Measurements from ENCODE around the gene PLEKHA7. TPM values are rescaled to one million over a fixed set of nuclear protein-coding genes. Genes with fewer than 3 reads are reported as not detected.

The PLEKHA7 gene
- total RNA-seq, 1 experiment from 2014 or later, result 13.0 TPM

GRCh38 chr11:16846305-16846704 is 167.9 kb downstream of the PLEKHA7 start:
- peak overlapping the region; percentile 35 for H3K27ac Mint-ChIP-seq
- TF ChIP-seq EMX1 (CRISPR knock-in tag; IDR thresholded peaks at IDR 0.05), result no peak
- no peak for TF ChIP-seq SMAD4 (CRISPR knock-in tag; IDR thresholded peaks at IDR 0.05)
- no peak for TF ChIP-seq ZNF138 (CRISPR knock-in tag; conservative IDR thresholded peaks at IDR 0.05)
- no peak for TF ChIP-seq ETV6 (CRISPR knock-in tag; IDR thresholded peaks at IDR 0.05)
- no peak for TF ChIP-seq ZNF425 (CRISPR knock-in tag; conservative IDR thresholded peaks at IDR 0.05)
- TF ChIP-seq, protein P1, sequence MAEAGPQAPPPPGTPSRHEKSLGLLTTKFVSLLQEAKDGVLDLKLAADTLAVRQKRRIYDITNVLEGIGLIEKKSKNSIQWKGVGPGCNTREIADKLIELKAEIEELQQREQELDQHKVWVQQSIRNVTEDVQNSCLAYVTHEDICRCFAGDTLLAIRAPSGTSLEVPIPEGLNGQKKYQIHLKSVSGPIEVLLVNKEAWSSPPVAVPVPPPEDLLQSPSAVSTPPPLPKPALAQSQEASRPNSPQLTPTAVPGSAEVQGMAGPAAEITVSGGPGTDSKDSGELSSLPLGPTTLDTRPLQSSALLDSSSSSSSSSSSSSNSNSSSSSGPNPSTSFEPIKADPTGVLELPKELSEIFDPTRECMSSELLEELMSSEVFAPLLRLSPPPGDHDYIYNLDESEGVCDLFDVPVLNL (CRISPR knock-in tag; IDR thresholded peaks at IDR 0.05; ENCODE audit: borderline replicate concordance, low read depth), result no peak
- no peak for TF ChIP-seq NFATC4 (CRISPR knock-in tag; IDR thresholded peaks at IDR 0.05)
- TF ChIP-seq JUN (CRISPR knock-in tag; IDR thresholded peaks at IDR 0.05), result no peak
- no peak for TF ChIP-seq CREB1 (CRISPR knock-in tag; IDR thresholded peaks at IDR 0.05)
- TF ChIP-seq ATF1 (CRISPR knock-in tag; IDR thresholded peaks at IDR 0.05), result no peak
- no peak for TF ChIP-seq ATF3 (CRISPR knock-in tag; conservative IDR thresholded peaks at IDR 0.05)

GRCh38 chr11:16844268-16844771 is 169.9 kb downstream of the PLEKHA7 start:
- POLR2A ChIA-PET, result no interaction called here
- CTCF ChIA-PET, result no interaction called here
- peaks cover 13% of the 10 kb centered on the region for H3K36me3 Mint-ChIP-seq
- no peak overlapping the region for H3K27ac Mint-ChIP-seq
- H3K4me3 Mint-ChIP-seq, result no peak overlapping the region
- DNase-seq (ENCODE audit: low spot score) (no peak), ATAC-seq (no peak)
- peaks cover 10% of the 10 kb centered on the region; the same call in 1 of the 2 replicates for H3K4me1 Mint-ChIP-seq
- H3K27me3 Mint-ChIP-seq (ENCODE audit: low read depth), result no peaks in the 10 kb centered on the region
- no peaks in the 10 kb centered on the region for H3K9me3 Mint-ChIP-seq
- TF ChIP-seq ZNF232 (CRISPR knock-in tag; IDR thresholded peaks at IDR 0.05) (no peak), ZNF317 (CRISPR knock-in tag; IDR thresholded peaks at IDR 0.05; ENCODE audit: borderline replicate concordance, low read depth) (no peak), ZBTB43 (CRISPR knock-in tag; IDR thresholded peaks at IDR 0.05) (no peak), HMGA2 (CRISPR knock-in tag; IDR thresholded peaks at IDR 0.05) (no peak), PREB (CRISPR knock-in tag; IDR thresholded peaks at IDR 0.05; ENCODE audit: borderline replicate concordance) (no peak), FOXP1 (CRISPR knock-in tag; IDR thresholded peaks at IDR 0.05; ENCODE audit: borderline replicate concordance) (no peak), NR3C1 (CRISPR knock-in tag; conservative IDR thresholded peaks at IDR 0.05; ENCODE audit: low read depth) (no peak), CREM (CRISPR knock-in tag; IDR thresholded peaks at IDR 0.05) (no peak), MXD4 (CRISPR knock-in tag; IDR thresholded peaks at IDR 0.05; ENCODE audit: borderline replicate concordance) (no peak), PRRX2 (CRISPR knock-in tag; IDR thresholded peaks at IDR 0.05) (no peak), SOX15 (CRISPR knock-in tag; IDR thresholded peaks at IDR 0.05) (no peak), OVOL2 (CRISPR knock-in tag; IDR thresholded peaks at IDR 0.05; ENCODE audit: borderline replicate concordance) (no peak), FOXK1 (CRISPR knock-in tag; IDR thresholded peaks at IDR 0.05) (no peak), NFYB (CRISPR knock-in tag; conservative IDR thresholded peaks at IDR 0.05; ENCODE audit: low read depth) (no peak)
- TF ChIP-seq, protein P2, sequence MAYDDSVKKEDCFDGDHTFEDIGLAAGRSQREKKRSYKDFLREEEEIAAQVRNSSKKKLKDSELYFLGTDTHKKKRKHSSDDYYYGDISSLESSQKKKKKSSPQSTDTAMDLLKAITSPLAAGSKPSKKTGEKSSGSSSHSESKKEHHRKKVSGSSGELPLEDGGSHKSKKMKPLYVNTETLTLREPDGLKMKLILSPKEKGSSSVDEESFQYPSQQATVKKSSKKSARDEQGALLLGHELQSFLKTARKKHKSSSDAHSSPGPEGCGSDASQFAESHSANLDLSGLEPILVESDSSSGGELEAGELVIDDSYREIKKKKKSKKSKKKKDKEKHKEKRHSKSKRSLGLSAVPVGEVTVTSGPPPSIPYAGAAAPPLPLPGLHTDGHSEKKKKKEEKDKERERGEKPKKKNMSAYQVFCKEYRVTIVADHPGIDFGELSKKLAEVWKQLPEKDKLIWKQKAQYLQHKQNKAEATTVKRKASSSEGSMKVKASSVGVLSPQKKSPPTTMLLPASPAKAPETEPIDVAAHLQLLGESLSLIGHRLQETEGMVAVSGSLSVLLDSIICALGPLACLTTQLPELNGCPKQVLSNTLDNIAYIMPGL (CRISPR knock-in tag; IDR thresholded peaks at IDR 0.05), result no peak

More at GRCh38 chr11:16846305-16846704, 167.9 kb downstream of the PLEKHA7 start:
- Mint-ChIP-seq H3K36me3 (peaks cover 3% of the 10 kb centered on the region; the same call in 1 of the 2 replicates), H3K4me3 (no peak overlapping the region), H3K4me1 (peaks cover 10% of the 10 kb centered on the region; the same call in 1 of the 2 replicates), H3K27me3 (ENCODE audit: low read depth) (no peaks in the 10 kb centered on the region), H3K9me3 (no peaks in the 10 kb centered on the region)
- CTCF ChIA-PET, result interaction anchor here (1.6 kb wide), 1 partner anchor 60 kb away, joined by 5 read pairs; no protein-coding TSS in a partner anchor
- no peak for DNase-seq (ENCODE audit: low spot score)
- POLR2A ChIA-PET, result no interaction called here
- no peak for ATAC-seq

Data from WTC11 (cell line).